GM18502 (cell line): ENCODE measurements around the gene AARSD1.
"Not testable (repeated sequence)": the region's sequence is repeated elsewhere in the genome, so short reads cannot be mapped to it uniquely, and the experiment has no call there.

ENCODE experiments used
- ATAC-seq: cut with Tn5 transposase; IDR thresholded peaks from one replicate; pipeline ENCODE4 v1.9.1; 2021; ENCODE audit warnings: mild to moderate bottlenecking; ENCODE audit not compliant: unreplicated experiment, poor library complexity

The AARSD1 gene

GRCh38 chr17:42922294-42922693 is 42.0 kb downstream of the AARSD1 start:
- ATAC-seq, result no peak

- ATAC-seq, result no peak
Observed at GRCh38 chr17:42920922-42921321, 43.3 kb downstream of the AARSD1 start.

DNA sequence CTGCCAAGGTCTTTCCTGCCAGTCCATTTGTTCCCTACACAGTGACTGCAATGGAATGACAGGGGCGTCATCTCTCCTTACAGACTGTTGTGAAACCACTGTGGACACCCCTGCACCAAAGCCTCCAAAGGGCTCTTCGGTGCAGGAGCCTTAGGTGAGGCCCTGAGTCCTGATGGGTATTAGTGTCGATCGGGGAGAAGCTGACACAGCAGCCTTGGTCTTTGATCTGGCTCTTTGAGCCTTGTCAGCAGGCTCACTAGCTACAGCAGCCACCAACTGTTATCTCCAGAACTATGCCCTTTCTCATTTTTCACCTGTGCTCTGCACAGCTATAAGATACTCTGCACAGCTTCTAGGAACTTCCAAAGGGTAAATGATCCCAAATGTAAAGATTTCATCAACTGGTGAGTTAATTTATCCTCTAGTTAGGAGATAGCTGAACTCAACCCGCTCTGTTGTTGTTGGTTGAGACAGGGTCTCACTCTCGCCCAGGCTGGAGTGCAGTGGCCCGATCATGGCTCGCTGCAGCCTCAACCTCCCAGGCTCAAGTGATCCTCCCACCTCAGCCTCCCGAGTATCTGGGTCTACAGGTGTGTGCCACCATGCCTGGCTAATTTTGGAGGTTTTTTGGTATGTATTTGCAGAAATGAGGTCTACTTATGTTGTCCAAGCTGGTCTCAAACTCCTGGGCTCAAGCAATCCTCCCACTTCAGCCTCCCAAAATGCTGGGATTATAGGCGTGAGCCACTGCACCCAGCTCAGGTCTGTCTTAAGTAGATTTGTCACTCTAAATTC is 44.0 kb downstream of the AARSD1 start:
- ATAC-seq, result no peak

DNA sequence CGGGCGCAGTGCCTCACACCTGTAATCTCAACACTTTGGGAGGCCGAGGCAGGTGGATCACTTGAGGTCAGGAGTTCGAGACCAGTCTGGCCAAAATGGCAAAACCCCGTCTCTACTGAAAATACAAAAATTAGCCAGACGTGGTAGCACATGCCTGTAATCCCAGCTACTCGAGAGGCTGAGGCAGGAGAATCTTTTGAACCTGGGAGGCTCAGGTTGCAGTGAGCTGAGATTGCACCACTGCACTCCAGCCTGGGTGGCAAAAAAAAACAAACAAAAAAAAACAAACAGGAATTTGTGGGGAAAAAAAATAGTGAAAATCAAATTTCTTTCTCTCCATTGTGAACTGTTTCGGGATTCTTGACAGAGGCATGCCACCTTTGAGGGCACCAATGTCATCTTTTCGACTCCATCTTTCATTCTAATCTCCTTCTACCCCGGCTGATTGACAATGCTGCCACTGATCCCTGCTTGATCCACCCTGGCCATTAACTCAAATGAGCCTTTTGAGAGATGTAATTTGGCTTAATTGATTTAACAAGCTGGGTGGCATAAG is 44.7 kb downstream of the AARSD1 start:
- not testable (repeated sequence) for ATAC-seq

DNA sequence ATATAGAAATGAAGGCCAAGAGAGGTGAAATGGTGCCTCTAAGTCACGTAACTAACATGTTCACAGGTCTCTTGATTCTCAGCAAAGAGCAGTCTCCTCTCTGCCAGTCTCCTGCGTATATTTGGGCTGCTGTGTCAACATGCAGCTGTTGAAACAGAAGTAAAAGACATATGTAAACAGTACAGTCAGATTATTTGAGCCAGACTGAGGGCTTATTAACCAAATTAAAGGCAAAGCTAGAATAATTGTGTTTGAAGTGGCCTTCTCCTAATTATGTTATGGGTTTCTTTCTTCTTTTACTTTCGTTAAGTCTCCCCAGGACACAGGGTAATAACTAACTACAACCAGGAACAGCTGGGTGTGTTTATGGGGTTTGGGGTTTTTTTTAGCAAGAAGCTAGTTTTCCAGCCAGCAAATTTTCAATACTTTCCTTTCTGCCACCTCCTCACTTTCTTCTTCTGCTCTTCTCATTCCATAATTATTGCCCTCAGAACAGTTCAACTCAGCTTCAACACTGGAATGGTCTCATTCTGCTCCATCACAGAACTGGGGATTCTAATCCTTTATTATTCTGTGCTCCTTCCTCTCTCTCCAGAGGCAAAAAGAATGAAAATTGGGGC is 45.2 kb downstream of the AARSD1 start:
- ATAC-seq, result no peak

- no peak for ATAC-seq
Observed at GRCh38 chr17:42917236-42917603, 47.0 kb downstream of the AARSD1 start.

DNA sequence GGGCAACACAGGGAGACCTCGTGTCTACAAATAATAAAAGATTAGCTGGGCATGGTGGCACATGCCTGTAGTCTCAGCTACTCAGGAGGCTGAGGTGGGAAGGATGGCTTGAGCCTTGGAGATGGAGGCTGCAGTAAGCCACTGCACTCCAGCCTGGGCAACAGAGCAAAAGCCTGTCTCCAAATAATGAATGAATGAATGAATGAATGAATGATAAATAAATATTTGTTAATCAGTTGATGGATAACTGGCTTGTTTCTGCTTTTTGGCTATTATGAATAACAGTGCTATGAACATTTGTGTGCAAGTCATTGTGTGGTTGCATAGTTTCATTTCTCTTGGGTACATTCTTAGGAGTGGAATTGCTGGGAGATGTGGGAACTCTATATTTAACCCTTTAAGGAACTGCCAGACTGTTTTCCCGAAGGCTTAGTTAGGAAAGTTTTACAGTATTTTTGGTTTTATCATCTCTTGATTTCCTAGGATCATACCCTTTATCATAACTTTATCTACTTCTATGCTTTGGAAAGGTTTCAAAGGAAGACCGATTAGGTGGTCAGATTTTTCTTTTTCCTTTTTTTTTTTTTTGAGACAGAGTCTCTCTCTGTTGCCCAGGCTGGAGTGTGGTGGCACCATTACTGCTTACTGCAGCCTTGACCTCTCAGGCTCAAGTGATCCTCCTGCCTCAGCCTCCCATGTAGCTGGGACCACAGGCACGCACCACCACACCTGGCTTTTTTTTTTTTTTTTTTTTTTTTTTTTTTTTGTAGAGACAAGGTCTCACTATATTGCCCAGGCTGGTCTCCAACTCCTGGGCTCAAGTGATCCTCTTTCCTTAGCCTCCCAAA is 47.6 kb downstream of the AARSD1 start:
- ATAC-seq, result not testable (repeated sequence)

- not testable (repeated sequence) for ATAC-seq
Observed at GRCh38 chr17:42915288-42915687, 49.0 kb downstream of the AARSD1 start.

GRCh38 chr17:42913981-42914617 is 50.2 kb downstream of the AARSD1 start:
- no peak for ATAC-seq

DNA sequence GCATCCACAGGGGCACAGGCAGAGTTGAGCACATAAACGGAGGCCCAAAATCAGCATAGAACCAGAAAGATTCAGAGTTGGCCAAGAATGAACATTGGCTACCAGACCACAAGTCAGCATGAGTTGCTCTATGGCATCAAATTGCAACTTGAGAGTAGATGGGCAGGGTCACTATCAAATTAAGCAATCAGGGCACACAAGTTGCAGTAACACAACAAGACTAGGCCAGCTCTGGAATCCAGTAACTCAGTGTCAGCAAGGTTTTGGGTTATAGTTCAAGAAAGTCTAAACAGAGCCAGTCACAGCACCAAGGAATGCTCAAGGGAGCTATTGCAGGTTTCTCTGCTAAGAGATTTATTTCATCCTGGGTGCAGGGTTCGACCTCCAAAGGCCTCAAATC is 50.7 kb downstream of the AARSD1 start:
- no peak for ATAC-seq

GRCh38 chr17:42908872-42909700 is 55.2 kb downstream of the AARSD1 start:
- no peak for ATAC-seq

DNA sequence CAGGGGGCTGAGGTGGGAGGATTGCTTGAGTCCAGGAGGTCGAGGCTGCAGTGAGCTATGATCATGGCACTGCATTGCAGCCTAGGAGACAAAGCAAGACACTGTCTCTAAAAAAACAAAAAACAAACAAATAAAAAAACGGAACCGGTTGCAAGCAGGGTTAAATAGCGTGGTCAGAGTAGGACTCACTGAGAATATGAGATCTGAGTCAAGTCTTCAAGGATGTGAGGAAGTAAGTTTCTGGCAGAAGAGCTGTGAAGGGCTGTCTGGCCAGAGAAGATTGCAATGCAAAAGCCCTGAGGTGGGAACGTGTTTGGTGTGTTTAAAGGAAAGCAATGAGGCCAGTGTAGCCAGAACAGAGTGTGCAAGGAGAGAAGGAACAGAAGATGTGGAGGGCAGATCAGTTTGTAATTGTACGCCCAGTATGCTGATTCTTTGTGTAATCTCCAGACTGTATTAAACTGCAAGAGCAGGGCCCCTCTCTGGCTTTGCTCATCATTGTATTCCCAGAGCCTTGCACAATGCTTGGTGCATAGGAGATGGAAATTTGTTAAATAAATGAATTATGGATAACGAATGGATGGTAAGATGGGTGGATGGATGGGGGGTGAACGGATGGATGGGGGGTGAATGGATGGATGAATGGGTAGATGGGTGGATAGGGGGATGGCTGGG is 57.3 kb downstream of the AARSD1 start:
- ATAC-seq, result no peak

GRCh38 chr17:42904110-42904469 is 60.2 kb downstream of the AARSD1 start:
- ATAC-seq, result no peak

GRCh38 chr17:42901535-42902229 is 62.6 kb downstream of the AARSD1 start:
- ATAC-seq, result no peak
